GM12865 (cell line): ENCODE measurements around the gene RCE1.

Source experiments
- DNase-seq: peaks from one replicate; pipeline ENCODE4 v3.0.0; 2010; ENCODE audit warnings: low read depth
- H3K4me3 ChIP-seq: 2 replicates; pipeline ENCODE4 v1.5.1; 2011; ENCODE audit warnings: mild to moderate bottlenecking, low read depth, low read length, control low read depth
- TF ChIP-seq, protein P1 (sequence below): IDR thresholded peaks from 2 replicates; pipeline ENCODE4 v1.5.1; 2011; ENCODE audit warnings: low read length, control low read depth, low read depth, inconsistent platforms; ENCODE audit not compliant: insufficient read depth; ENCODE audit errors: missing control alignments

Gene RCE1

DNA sequence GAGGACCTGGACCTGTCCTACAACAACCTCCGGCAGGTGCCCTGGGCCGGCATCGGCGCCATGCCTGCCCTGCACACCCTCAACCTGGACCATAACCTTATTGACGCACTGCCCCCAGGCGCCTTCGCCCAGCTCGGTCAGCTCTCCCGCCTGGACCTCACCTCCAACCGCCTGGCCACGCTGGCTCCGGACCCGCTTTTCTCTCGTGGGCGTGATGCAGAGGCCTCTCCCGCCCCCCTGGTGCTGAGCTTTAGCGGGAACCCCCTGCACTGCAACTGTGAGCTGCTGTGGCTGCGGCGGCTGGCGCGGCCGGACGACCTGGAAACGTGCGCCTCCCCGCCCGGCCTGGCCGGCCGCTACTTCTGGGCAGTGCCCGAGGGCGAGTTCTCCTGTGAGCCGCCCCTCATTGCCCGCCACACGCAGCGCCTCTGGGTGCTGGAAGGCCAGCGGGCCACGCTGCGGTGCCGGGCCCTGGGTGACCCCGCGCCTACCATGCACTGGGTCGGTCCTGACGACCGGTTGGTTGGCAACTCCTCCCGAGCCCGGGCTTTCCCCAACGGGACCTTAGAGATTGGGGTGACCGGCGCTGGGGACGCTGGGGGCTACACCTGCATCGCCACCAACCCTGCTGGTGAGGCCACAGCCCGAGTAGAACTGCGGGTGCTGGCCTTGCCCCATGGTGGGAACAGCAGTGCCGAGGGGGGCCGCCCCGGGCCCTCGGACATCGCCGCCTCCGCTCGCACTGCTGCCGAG lies 15.1 kb downstream of the RCE1 start:
- TF ChIP-seq, protein P1, sequence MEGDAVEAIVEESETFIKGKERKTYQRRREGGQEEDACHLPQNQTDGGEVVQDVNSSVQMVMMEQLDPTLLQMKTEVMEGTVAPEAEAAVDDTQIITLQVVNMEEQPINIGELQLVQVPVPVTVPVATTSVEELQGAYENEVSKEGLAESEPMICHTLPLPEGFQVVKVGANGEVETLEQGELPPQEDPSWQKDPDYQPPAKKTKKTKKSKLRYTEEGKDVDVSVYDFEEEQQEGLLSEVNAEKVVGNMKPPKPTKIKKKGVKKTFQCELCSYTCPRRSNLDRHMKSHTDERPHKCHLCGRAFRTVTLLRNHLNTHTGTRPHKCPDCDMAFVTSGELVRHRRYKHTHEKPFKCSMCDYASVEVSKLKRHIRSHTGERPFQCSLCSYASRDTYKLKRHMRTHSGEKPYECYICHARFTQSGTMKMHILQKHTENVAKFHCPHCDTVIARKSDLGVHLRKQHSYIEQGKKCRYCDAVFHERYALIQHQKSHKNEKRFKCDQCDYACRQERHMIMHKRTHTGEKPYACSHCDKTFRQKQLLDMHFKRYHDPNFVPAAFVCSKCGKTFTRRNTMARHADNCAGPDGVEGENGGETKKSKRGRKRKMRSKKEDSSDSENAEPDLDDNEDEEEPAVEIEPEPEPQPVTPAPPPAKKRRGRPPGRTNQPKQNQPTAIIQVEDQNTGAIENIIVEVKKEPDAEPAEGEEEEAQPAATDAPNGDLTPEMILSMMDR, result no peak
- H3K4me3 ChIP-seq, result no peak overlapping the region
- DNase-seq, result no peak

DNA sequence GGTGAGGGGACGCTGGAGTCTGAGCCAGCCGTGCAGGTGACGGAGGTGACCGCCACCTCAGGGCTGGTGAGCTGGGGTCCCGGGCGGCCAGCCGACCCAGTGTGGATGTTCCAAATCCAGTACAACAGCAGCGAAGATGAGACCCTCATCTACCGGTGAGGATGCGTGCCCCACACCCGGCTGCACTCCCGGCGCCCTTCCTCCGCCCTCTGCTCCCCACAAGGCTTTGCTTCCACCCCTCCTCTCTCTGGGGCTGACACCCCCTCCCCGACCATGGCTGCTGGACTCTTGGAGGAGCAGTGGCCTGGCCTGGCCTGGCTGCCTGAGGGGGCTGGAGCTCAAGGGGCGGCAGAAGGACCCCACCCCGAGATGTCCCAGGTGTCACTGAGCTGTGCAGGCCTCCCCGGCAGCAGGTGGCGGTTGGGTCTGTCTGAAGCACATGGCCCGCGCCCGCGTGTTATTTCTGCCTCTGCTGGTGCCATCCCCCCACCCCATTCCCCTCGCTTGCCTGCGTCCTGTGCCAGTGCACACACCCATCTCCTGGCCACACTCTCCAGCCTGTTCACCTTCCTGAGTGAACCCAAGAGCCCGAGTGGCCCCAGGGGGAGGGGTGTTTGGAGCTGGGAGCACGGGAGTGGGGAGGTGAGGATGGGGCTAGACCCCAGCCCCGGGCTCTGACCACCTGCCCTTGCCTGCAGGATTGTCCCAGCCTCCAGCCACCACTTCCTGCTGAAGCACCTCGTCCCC lies 15.9 kb downstream of the RCE1 start:
- DNase-seq, result no peak
- TF ChIP-seq, protein P1, result no peak
- no peak overlapping the region for H3K4me3 ChIP-seq

DNA sequence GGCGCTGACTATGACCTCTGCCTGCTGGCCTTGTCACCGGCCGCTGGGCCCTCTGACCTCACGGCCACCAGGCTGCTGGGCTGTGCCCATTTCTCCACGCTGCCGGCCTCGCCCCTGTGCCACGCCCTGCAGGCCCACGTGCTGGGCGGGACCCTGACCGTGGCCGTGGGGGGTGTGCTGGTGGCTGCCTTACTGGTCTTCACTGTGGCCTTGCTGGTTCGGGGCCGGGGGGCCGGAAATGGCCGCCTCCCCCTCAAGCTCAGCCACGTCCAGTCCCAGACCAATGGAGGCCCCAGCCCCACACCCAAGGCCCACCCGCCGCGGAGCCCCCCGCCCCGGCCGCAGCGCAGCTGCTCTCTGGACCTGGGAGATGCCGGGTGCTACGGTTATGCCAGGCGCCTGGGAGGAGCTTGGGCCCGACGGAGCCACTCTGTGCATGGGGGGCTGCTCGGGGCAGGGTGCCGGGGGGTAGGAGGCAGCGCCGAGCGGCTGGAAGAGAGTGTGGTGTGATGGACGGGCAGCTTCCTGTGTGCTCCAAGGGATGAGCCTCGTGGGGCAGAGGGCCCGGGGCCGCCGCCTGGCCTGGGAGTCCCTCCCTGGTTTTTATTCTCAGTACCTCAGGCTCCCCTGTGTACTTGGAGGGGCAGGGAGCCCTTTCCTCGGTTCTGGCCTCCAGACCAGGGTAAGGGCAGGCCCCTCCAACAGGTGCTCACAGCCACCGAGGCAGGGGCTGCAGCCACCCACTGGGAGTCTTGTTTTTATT lies 16.6 kb downstream of the RCE1 start:
- no peak overlapping the region for H3K4me3 ChIP-seq
- TF ChIP-seq, protein P1, result no peak
- DNase-seq, result no peak

DNA sequence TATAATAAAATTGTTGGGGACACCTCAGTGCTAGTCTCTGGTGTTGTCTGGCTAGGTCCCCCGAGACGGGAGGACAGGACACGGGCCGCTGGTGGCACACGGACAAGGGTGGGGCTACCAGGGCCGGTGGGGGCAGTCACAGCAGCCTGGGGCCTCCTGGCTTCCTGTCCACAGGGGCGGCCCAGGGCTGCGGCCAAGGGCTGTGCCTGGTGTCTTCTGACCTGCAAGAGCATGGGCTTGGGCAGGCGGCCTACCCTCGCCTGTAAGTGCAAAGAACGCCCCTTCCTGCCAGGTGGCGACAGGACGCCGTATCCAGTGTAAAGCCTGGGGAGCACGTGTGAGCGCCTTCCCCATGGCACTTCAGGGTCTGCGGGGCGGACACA lies 17.2 kb downstream of the RCE1 start:
- no peak overlapping the region for H3K4me3 ChIP-seq
- TF ChIP-seq, protein P1, result no peak
- no peak for DNase-seq

DNA sequence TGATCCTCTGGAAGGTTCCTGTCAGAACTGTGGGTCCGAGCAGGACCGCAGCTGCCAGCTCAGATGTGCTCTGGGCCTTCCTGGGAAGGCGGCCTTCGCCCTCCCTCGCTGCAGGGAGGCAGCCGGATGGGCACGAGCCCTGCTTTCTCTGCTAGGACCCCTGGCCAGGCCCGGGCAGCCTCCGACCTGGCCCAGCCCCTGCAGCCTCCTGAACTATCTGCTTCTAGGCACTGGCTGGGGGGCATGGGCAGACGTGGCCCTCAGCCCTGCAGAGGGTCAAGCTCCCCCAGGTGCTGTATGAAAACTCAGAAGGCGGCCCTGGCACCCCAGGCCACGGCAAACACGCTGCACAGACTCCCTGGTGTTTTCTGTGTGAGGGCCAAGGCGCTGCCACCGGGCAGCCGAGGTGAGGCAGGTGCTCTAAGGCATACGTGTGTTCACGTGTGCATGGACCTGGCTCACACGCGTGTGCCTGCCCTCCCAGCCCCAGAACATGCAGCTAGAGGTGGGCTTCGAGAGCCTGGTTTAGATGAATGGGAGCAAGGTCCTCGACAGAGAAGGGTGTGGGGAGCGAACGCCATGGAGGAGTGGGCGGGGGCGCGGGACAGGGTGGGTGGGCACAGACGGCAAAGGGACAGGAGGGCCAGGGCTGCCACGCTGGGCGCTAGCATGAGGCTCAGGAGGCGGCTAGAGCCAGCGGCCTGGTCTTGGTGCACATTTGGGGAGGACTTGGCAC lies 18.0 kb downstream of the RCE1 start:
- DNase-seq, result no peak
- TF ChIP-seq, protein P1, result no peak
- no peak overlapping the region for H3K4me3 ChIP-seq

DNA sequence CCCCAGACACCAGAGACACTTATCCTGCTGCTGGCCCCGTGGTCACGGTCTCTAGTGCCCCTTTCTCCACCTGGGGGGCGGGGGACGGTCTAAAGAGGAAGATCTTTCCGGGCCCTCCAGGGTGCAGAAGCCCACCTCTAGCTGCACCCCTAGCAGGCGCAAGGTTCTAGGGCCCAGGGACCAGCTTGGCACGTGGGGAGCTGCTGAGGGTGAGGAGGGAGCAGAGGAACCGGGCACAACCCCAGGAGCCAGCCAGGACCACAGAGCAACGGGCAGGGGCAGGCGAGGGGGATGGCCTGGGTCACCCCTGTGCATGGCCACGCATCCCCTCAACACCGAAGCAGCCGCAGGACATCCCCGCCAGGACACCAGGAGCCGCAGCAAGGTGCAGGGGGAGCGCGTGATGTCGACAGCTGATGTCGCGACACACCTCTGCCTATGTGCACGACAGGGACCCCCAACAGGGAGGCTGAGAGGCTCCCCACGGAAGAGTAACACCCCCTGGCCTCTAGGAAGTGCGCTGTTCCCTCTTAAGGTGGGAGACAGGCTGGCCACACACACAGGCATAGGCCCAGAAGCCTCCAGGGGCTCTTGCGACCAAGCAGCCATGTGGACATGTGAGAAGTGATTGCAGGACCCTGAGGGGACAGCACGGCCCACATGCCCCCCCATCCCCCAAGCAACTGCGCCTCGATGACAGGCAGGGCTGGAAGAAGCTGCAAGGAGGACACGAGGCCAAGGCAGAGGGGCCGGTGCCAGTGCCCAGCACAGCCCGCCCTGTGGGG lies 18.7 kb downstream of the RCE1 start:
- TF ChIP-seq, protein P1, result no peak
- H3K4me3 ChIP-seq, result no peak overlapping the region
- DNase-seq, result no peak
